ENCODE results near the gene SAMD13. TPM values are rescaled to one million over a fixed set of nuclear protein-coding genes. Genes with fewer than 3 reads are reported as not detected.

Gene SAMD13
- total and polyA plus RNA-seq, 10 of the 15 experiments (the other 5 are each of a cell fraction or from before 2014, with no cell fraction given): 0.81 to 1.9 (median 1.2) TPM; not detected in 1

DNA sequence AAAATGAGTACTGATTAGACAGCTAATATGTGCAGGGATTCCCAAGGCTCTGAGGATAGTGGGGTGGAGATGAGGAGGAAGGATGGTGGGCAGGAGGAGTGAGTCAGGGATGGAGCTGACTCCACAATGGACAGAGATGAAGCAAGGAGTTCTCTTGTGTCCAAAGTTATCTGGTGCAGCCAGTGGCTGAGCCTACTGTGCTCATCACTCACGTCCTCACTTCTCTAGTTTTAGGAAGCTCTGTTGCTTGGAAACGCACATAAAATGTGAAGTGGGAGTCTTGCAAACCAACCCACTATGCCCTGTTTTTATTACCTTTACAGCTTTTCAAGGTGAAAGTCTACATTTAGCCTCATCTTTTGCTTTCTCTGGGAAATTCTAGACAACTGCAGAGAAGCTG, 36.5 kb upstream of the SAMD13 start:
- H3K4me3 ChIP-seq: no peak overlapping the region
- ATAC-seq (no peak), DNase-seq (ENCODE audit: low read depth, low spot score) (no peak), FAIRE-seq (no peak)
- H3K4me2 ChIP-seq (ENCODE audit: control insufficient read depth, insufficient read depth): no peak overlapping the region
- H3K9me3 ChIP-seq (replicated peaks; ENCODE audit: control insufficient read depth, insufficient read depth, low read length): no peaks in the 10 kb centered on the region
- in situ Hi-C loops (cut with MboI) (no loop called here), intact Hi-C loops (cut with micrococcal nuclease; ENCODE audit: unreplicated experiment) (no loop called here)
- H3K9ac ChIP-seq (ENCODE audit: control insufficient read depth, insufficient read depth, low read length): no peak overlapping the region
- CTCF ChIA-PET: no interaction called here
- no peaks in the 10 kb centered on the region for H3K36me3 ChIP-seq (ENCODE audit: control insufficient read depth in 2 of 2, insufficient read depth in 2 of 2, low read length in 1 of 2)
- H4K20me1 ChIP-seq (ENCODE audit: control insufficient read depth, insufficient read depth): no peaks in the 10 kb centered on the region; the same call in 1 of the 2 replicates
- no peaks in the 10 kb centered on the region; a peak in 1 of 4 replicates for H3K27me3 ChIP-seq (replicated peaks in 1 of 2; ENCODE audit: control insufficient read depth in 2 of 2, insufficient read depth in 2 of 2, low read length in 1 of 2)
- no peak for TF ChIP-seq MYC (IDR thresholded peaks at IDR 0.05; ENCODE audit: insufficient read depth, insufficient read length, insufficient replicate concordance, low read length, severe bottlenecking)
- TF ChIP-seq, protein P1, sequence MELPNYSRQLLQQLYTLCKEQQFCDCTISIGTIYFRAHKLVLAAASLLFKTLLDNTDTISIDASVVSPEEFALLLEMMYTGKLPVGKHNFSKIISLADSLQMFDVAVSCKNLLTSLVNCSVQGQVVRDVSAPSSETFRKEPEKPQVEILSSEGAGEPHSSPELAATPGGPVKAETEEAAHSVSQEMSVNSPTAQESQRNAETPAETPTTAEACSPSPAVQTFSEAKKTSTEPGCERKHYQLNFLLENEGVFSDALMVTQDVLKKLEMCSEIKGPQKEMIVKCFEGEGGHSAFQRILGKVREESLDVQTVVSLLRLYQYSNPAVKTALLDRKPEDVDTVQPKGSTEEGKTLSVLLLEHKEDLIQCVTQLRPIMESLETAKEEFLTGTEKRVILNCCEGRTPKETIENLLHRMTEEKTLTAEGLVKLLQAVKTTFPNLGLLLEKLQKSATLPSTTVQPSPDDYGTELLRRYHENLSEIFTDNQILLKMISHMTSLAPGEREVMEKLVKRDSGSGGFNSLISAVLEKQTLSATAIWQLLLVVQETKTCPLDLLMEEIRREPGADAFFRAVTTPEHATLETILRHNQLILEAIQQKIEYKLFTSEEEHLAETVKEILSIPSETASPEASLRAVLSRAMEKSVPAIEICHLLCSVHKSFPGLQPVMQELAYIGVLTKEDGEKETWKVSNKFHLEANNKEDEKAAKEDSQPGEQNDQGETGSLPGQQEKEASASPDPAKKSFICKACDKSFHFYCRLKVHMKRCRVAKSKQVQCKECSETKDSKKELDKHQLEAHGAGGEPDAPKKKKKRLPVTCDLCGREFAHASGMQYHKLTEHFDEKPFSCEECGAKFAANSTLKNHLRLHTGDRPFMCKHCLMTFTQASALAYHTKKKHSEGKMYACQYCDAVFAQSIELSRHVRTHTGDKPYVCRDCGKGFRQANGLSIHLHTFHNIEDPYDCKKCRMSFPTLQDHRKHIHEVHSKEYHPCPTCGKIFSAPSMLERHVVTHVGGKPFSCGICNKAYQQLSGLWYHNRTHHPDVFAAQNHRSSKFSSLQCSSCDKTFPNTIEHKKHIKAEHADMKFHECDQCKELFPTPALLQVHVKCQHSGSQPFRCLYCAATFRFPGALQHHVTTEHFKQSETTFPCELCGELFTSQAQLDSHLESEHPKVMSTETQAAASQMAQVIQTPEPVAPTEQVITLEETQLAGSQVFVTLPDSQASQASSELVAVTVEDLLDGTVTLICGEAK (IDR thresholded peaks at IDR 0.05; ENCODE audit: borderline replicate concordance): no peak
- TF ChIP-seq BRCA1 (IDR thresholded peaks at IDR 0.05; ENCODE audit: low read depth, low read length): no peak
- no peak for TF ChIP-seq IKZF2 (IDR thresholded peaks at IDR 0.05)
- TF ChIP-seq SRF (IDR thresholded peaks at IDR 0.05; ENCODE audit: low read depth in 2 of 2, low read length in 2 of 2): no peak
- no peak for TF ChIP-seq SIX5 (IDR thresholded peaks at IDR 0.05; ENCODE audit: low read depth, low read length, severe bottlenecking)
- H3K79me2 ChIP-seq (ENCODE audit: control insufficient read depth, insufficient read depth, low read length): no peaks in the 10 kb centered on the region
- WGBS (ENCODE audit: insufficient coverage, insufficient replicate concordance, low lambda C conversion rate, missing lambda C conversion rate): 49% methylated on average over 2 of the region's 2 CpGs
- H3K27ac ChIP-seq (ENCODE audit: control insufficient read depth, insufficient read depth): no peak overlapping the region
- H3K4me1 ChIP-seq (ENCODE audit: control insufficient read depth, insufficient read depth, low read length): no peaks in the 10 kb centered on the region
- RAD21 ChIA-PET (ENCODE audit: unreplicated experiment): no interaction called here
- POLR2A ChIA-PET: no interaction called here
- no peak overlapping the region for H2AFZ ChIP-seq (ENCODE audit: control insufficient read depth, low read depth, low read length)
- SMC1A ChIA-PET (ENCODE audit: uncharacterized antibody, unreplicated experiment): interaction anchor here (0.7 to 1.1 kb wide), 2 partner anchors 41 to 346 kb away, joined by 3 to 4 read pairs; no protein-coding TSS in a partner anchor
- no TSS peak for BruUV-seq (replicated peaks)

Data from GM12878 (cell line).